ENCODE measurements around the gene WDR70.

- TF ChIP-seq CTCF (conservative IDR thresholded peaks at IDR 0.05 in 1 of 2, IDR thresholded peaks at IDR 0.05 in 1 of 2; ENCODE audit: low read depth in 1 of 2, low read length in 2 of 2) (no peak), EZH2 (IDR thresholded peaks at IDR 0.05; ENCODE audit: low read length, missing control alignments) (no peak)
Observed at GRCh38 chr5:37755581-37755980, 376.5 kb downstream of the WDR70 start.

Data from fibroblast of lung (primary cell).